A549 (cell line): Measurements from ENCODE around the gene SORCS2.

Source experiments
- BHLHE40 ChIP-seq: IDR thresholded peaks from 2 replicates; pipeline ENCODE4 v1.6.1; 2012; ENCODE audit warnings: low read depth, low read length, inconsistent platforms
- CHD2 ChIP-seq: fragments of 150-350 bp; IDR thresholded peaks from 2 replicates; pipeline ENCODE4 v1.6.1; 2014; ENCODE audit warnings: low read length; ENCODE audit not compliant: partially characterized antibody
- HOXA7 ChIP-seq: fragments of 250-450 bp; sonication (Bioruptor Pico); IDR thresholded peaks from 2 replicates; pipeline ENCODE4 v1.5.0; 2020; ENCODE audit warnings: mild to moderate bottlenecking, moderate library complexity
- MYC ChIP-seq: IDR thresholded peaks from 2 replicates; pipeline ENCODE4 v1.6.1; 2012; ENCODE audit warnings: mild to moderate bottlenecking, inconsistent platforms, low read length, improper control_type of control experiment, borderline replicate concordance
- POLR2A ChIP-seq: IDR thresholded peaks from 2 replicates; pipeline ENCODE4 v1.6.1; 2012; ENCODE audit warnings: mild to moderate bottlenecking, low read length
- RAD21 ChIP-seq, 2 experiments: fragments of >200 bp in 1 of 2; sonication (Bioruptor Twin) in 1 of 2; formaldehyde crosslinking in 1 of 2; IDR thresholded peaks in 1 of 2; conservative IDR thresholded peaks in 1 of 2; 2 replicates in 1 of 2; 3 replicates in 1 of 2; pipeline ENCODE4 v1.6.1; 2012 to 2018; ENCODE audit warnings: inconsistent platforms in 1 of 2
- RFX5 ChIP-seq: fragments of 450-650 bp; IDR thresholded peaks from 2 replicates; pipeline ENCODE4 v1.7.1; 2014; ENCODE audit warnings: antibody characterized with exemption, mild to moderate bottlenecking, moderate library complexity
- SREBF2 ChIP-seq: fragments of 450-650 bp; IDR thresholded peaks from 2 replicates; pipeline ENCODE4 v1.6.1; 2014; ENCODE audit warnings: mild to moderate bottlenecking, moderate library complexity
- TP53 ChIP-seq: fragments of 250-450 bp; sonication (Bioruptor Pico); IDR thresholded peaks from 2 replicates; pipeline ENCODE4 v1.5.0; 2021; ENCODE audit warnings: mild to moderate bottlenecking, moderate library complexity
- TF ChIP-seq, protein P1 (sequence below): fragments of >200 bp; sonication (Bioruptor Twin); formaldehyde crosslinking; IDR thresholded peaks from 2 replicates; pipeline ENCODE4 v1.6.1; 2016
- TF ChIP-seq, protein P2 (sequence below): fragments of 150-350 bp; IDR thresholded peaks from 2 replicates; pipeline ENCODE4 v1.6.1; 2014; ENCODE audit warnings: low read depth, mild to moderate bottlenecking, low read length
- TF ChIP-seq, protein P3 (sequence below): fragments of >200 bp; sonication (Bioruptor Twin); formaldehyde crosslinking; IDR thresholded peaks from 3 replicates; pipeline ENCODE4 v1.5.1; 2016
- TF ChIP-seq, protein P4 (sequence below): fragments of 450-650 bp; IDR thresholded peaks from 2 replicates; pipeline ENCODE4 v1.6.1; 2014; ENCODE audit warnings: antibody characterized with exemption

DNA sequence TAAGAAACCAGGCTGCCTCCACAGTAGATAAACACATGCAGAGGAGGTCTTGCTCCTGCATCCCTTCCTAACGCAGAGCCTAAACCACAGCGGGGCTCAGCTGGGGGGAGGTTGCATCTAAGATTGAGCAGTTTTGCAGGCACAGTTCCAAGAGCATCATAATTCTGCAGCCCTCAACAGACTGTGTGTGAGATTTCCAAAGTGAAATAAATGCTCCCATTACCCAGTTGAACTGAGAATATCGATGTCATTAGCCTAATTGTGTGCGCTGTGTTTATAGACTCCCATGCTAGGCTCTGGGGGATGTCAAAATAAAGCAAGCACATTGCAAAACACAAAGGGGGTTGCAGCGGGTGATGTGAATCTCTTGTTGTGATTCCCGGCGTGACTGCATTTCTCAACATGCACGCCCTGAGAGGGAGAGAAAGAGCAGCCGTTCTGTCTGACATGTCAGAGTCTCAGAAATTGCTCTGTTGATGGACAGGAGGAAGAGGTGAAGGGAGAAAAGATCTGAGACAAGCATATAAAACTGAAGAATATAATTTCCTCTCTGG is 392.3 kb downstream of the SORCS2 start:
- TF ChIP-seq POLR2A (no peak), BHLHE40 (no peak), SREBF2 (no peak), RAD21 (conservative IDR thresholded peaks at IDR 0.05 in 1 of 2, IDR thresholded peaks at IDR 0.05 in 1 of 2) (no peak), RFX5 (no peak), HOXA7 (CRISPR knock-in tag) (no peak), TP53 (CRISPR knock-in tag) (no peak), MYC (no peak), CHD2 (no peak)
- TF ChIP-seq, protein P1, sequence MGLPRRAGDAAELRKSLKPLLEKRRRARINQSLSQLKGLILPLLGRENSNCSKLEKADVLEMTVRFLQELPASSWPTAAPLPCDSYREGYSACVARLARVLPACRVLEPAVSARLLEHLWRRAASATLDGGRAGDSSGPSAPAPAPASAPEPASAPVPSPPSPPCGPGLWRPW, result no peak
- TF ChIP-seq, protein P2, sequence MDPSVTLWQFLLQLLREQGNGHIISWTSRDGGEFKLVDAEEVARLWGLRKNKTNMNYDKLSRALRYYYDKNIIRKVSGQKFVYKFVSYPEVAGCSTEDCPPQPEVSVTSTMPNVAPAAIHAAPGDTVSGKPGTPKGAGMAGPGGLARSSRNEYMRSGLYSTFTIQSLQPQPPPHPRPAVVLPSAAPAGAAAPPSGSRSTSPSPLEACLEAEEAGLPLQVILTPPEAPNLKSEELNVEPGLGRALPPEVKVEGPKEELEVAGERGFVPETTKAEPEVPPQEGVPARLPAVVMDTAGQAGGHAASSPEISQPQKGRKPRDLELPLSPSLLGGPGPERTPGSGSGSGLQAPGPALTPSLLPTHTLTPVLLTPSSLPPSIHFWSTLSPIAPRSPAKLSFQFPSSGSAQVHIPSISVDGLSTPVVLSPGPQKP, result no peak
- TF ChIP-seq, protein P3, sequence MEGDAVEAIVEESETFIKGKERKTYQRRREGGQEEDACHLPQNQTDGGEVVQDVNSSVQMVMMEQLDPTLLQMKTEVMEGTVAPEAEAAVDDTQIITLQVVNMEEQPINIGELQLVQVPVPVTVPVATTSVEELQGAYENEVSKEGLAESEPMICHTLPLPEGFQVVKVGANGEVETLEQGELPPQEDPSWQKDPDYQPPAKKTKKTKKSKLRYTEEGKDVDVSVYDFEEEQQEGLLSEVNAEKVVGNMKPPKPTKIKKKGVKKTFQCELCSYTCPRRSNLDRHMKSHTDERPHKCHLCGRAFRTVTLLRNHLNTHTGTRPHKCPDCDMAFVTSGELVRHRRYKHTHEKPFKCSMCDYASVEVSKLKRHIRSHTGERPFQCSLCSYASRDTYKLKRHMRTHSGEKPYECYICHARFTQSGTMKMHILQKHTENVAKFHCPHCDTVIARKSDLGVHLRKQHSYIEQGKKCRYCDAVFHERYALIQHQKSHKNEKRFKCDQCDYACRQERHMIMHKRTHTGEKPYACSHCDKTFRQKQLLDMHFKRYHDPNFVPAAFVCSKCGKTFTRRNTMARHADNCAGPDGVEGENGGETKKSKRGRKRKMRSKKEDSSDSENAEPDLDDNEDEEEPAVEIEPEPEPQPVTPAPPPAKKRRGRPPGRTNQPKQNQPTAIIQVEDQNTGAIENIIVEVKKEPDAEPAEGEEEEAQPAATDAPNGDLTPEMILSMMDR, result no peak
- TF ChIP-seq, protein P4, sequence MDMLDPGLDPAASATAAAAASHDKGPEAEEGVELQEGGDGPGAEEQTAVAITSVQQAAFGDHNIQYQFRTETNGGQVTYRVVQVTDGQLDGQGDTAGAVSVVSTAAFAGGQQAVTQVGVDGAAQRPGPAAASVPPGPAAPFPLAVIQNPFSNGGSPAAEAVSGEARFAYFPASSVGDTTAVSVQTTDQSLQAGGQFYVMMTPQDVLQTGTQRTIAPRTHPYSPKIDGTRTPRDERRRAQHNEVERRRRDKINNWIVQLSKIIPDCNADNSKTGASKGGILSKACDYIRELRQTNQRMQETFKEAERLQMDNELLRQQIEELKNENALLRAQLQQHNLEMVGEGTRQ, result no peak
